ENCODE data around the gene KRCC1.

KRCC1 gene

DNA sequence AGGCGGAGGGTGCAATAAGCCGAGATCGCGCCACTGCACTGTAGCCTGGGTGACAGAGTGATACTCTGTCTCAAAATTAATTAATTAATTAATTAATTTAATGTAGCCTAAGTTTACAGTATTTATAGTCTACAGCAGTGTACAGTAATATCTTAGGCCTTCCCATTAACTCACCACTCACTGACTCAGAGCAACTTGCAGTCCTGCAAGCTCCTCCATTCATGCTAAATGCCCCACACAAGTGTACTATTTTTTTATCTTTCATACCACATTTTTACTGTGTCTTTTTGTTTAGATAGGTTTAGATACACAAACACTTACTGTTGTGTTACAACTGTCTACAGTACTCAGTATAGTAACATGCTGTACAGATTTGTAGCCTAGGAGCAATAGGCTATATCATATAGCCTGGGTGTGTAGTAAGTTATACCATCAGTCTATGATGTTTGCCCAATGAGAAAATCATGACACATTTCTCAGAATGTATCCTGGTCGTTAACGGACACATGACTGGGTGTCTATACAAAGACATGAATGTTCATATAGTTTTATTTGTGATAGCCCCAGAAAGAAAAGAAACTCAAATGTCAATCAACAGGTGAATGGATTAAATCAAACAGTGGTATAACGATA, 23.4 kb downstream of the KRCC1 start:
- no peak for DNase-seq (ENCODE audit: low read depth, low spot score)
- ChIA-PET CTCF (interaction anchor here (0.9 kb wide), 1 partner anchor 28 kb away, joined by 4 read pairs; no protein-coding TSS in a partner anchor), POLR2A (no interaction called here)
- no peak overlapping the region for H3K4me3 ChIP-seq (ENCODE audit: low read depth, low read length)
- TF ChIP-seq, protein P1, sequence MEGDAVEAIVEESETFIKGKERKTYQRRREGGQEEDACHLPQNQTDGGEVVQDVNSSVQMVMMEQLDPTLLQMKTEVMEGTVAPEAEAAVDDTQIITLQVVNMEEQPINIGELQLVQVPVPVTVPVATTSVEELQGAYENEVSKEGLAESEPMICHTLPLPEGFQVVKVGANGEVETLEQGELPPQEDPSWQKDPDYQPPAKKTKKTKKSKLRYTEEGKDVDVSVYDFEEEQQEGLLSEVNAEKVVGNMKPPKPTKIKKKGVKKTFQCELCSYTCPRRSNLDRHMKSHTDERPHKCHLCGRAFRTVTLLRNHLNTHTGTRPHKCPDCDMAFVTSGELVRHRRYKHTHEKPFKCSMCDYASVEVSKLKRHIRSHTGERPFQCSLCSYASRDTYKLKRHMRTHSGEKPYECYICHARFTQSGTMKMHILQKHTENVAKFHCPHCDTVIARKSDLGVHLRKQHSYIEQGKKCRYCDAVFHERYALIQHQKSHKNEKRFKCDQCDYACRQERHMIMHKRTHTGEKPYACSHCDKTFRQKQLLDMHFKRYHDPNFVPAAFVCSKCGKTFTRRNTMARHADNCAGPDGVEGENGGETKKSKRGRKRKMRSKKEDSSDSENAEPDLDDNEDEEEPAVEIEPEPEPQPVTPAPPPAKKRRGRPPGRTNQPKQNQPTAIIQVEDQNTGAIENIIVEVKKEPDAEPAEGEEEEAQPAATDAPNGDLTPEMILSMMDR (IDR thresholded peaks at IDR 0.05; ENCODE audit: insufficient read depth, low read length, missing control alignments): no peak

GRCh38 chr2:88028931-88029330, 26.7 kb downstream of the KRCC1 start:
- DNase-seq (ENCODE audit: low read depth, low spot score): no peak
- ChIA-PET CTCF (no interaction called here), POLR2A (no interaction called here)
- TF ChIP-seq, protein P1 (IDR thresholded peaks at IDR 0.05; ENCODE audit: insufficient read depth, low read length, missing control alignments): no peak
- H3K4me3 ChIP-seq (ENCODE audit: low read depth, low read length): no peak overlapping the region

DNA sequence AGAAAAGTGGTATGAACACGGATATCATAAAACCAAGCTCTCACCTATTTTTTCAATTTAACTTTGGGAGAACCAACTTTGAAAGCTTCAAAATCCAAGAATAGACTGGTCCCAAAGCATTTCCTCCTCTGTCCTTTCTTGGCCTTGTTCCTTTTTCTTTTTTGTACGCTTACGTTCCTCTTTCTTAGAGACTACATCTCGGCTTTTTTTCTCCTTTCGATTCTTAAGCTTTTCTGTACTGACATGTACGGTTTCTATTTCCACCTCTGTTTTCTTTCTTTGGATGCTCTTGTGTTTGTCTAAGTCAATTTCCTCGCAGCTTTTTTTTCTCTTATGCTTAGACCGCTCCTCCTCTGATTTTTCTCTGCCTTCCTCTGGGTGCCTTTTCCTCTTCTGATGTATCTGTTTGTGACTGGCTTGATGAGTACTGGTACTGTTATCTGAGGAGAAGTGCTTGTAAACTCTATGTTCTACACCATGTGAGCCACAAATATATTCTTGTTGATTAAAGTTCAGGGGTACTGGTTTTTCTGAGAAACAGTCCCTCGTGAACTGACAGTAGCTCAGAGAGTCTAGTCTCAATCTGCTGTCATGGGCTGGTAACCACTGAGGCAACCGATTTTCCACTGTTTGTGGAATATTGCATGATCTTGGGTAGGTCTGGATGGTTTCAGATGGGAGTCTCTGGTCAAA, 27.7 kb downstream of the KRCC1 start:
- no peak for DNase-seq (ENCODE audit: low read depth, low spot score)
- CTCF ChIA-PET: interaction anchor here (0.9 kb wide), 1 partner anchor 10 kb away, joined by 4 read pairs; no protein-coding TSS in a partner anchor
- no peak overlapping the region for H3K4me3 ChIP-seq (ENCODE audit: low read depth, low read length)
- POLR2A ChIA-PET: no interaction called here
- TF ChIP-seq, protein P1 (IDR thresholded peaks at IDR 0.05; ENCODE audit: insufficient read depth, low read length, missing control alignments): no peak

- TF ChIP-seq, protein P1 (IDR thresholded peaks at IDR 0.05; ENCODE audit: insufficient read depth, low read length, missing control alignments): no peak
- CTCF ChIA-PET: no interaction called here
- DNase-seq (ENCODE audit: low read depth, low spot score): no peak
- H3K4me3 ChIP-seq (ENCODE audit: low read depth, low read length): no peak overlapping the region
- POLR2A ChIA-PET: no interaction called here
Measured at GRCh38 chr2:88024509-88024908, 31.1 kb downstream of the KRCC1 start.

DNA sequence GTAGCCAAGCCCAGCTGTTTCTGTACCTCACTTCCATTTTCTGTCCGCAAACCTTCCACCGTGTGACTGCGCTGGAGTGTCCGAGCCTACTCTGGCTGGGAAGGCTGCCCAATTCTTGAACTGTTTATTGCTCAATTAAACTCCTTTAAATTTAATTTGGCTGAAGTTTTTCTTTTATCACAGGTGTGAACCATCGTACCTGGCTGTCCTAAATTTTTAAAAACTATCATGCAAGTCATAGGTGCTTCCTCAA, 33.0 kb downstream of the KRCC1 start:
- POLR2A ChIA-PET: no interaction called here
- no peak for DNase-seq (ENCODE audit: low read depth, low spot score)
- CTCF ChIA-PET: no interaction called here
- TF ChIP-seq, protein P1 (IDR thresholded peaks at IDR 0.05; ENCODE audit: insufficient read depth, low read length, missing control alignments): no peak
- no peak overlapping the region for H3K4me3 ChIP-seq (ENCODE audit: low read depth, low read length)

DNA sequence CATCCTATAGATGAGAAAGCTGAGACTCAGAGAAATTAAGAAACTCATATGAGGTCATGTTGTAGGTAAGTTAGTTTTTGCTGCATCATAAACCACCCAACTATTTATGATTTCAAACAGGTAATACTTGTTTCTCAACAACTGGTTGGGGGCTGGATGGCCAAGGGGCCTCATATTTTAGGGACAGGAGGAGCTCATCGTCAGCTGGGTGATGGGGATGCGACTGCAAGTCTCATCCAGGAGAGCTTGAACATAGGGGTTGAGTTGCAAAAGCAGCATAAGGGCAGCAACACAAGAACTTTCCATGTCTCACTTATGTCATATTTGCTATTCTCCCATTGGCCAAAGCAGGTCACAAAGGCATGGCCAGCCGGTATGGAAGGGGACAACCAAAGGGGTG, 35.6 kb downstream of the KRCC1 start:
- POLR2A ChIA-PET: no interaction called here
- CTCF ChIA-PET: no interaction called here
- H3K4me3 ChIP-seq (ENCODE audit: low read depth, low read length): no peak overlapping the region
- TF ChIP-seq, protein P1 (IDR thresholded peaks at IDR 0.05; ENCODE audit: insufficient read depth, low read length, missing control alignments): no peak
- no peak for DNase-seq (ENCODE audit: low read depth, low spot score)
